ENCODE measurements around the gene PRRC2C.

PRRC2C gene

DNA sequence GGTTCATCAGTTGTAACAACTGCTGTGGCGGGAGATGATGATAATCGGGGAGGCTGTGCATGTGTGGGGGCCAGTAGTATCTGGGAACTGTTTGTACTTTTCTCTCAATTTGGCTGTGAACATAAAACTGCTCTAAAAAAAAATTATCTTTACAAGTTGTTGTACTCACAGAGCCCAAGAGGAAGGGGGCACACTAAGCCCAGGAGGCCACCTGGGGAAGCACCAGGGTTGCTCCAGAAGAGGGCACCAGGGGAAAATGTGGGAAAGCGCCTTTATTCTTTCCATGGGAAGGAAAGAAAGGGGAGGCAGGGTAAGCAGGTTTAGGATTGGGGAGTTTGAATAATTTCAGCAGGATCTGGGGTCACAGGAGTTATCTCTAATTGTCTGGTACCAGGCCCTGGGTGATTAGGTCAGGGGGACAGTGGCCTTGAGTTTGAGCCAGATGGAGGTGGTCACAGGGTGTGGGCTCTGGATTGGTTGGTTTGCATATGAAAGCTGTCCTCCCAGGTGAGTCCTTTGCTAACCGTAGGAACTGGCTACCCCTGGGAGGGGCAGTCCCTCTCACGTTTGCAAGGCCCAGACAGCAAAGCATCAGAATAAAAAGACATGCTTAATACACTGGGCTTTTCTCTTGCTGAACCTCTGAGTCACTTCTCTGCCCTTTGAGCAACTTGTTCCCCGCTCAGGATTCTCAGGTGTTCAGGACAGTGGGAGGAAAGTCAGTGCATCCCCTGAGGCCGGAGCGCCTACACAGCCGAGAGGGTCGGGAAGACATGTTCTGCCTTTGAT, 155.9 kb downstream of the PRRC2C start:
- DNase-seq: no peak

DNA sequence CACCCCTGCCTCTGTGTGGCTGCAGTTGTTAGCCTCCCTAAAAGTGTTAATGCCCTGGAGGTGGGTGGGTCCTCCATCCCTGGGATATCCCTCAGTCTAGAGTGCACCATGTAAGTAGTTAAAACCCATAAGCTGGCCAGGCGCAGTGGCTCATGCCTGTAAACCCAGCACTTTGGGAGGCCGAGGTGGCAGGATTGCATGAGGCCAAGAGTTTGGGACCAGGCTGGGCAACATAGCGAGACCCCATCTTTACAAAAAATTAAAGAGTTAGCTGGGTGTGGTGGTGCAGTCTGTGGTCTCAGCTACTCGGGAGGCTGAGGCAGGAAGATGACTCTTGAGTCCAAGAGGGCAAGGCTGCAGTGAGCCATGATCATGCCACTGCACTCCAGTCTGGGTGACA, 156.9 kb downstream of the PRRC2C start:
- DNase-seq: no peak

Measured in CD4-positive, alpha-beta T cell treated with Interleukin-17A for 4 hours (primary cell).